NCI-H82 treated with DMSO at 0.1 percent for 48 hours (cell line): ENCODE results near the gene ERICH3.

Experiments
- DNase-seq: peaks from one replicate; lab custom pipeline; 2025; ENCODE audit not compliant: unreplicated experiment; lab: John Stamatoyannopoulos, UW

Gene ERICH3, protein sequence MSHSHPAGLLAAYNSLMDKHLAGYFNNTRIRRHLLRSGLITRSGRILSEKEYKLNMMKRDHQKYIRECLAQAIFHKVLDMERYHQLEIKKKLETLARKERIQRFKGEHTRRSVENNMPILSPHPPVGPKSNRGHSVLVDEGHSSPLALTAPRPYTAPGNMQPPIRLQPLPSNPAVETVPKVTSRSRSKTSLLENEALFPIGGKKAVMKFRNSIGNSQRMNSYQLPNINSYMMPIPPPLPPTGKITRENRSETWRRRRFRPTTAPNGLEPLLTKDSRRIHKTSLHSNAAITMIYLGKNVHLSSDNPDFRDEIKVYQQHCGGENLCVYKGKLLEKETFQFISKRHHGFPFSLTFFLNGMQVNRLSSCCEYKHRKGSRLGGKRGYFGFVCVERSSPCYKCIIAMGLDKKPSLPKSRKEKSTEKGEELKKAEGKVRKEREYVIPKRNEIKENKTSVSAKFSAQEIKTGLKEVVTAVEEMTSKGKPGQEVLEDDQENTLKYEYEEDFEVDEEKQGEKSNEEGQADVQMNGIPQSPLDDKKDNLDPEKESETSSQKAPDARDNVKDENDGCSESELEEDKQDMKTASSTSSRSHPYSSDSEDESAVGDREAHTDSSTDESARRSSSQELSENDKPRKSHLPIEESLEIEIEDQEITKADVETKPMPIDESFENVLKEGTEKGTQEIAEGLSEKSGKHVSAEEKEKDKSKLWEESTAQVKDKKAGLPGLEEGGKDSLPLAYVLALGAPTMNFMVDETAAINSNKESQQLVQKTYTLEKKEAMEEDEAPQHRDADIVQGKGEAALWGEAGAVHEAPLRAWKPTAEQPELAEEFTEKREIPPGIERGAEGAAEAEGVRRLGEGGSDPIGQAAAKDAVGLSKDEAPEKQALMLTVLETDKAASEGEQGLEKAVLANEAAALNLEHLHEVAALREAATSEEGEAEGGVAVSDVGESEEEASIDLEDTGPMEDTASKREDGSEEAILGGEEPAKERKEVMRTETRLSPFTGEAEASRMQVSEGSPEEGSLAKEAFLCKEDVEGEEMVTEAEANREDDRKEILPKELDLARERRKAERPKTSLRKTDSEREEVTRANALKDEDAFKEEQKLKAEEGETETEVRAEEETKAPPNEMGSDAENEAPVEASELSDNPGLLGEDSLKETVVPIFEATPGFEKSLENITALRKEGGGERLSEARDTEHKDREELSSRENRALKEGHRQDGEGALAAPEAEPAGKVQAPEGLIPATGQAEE (N-terminal part only)

GRCh38 chr1:74673351-74674111 lies at the start of gene ERICH3:
TSS of gene ERICH3 (minus strand) at chr1:74673792. CDS start at chr1:74673519, 273 bp downstream.
- no peak for DNase-seq

DNA sequence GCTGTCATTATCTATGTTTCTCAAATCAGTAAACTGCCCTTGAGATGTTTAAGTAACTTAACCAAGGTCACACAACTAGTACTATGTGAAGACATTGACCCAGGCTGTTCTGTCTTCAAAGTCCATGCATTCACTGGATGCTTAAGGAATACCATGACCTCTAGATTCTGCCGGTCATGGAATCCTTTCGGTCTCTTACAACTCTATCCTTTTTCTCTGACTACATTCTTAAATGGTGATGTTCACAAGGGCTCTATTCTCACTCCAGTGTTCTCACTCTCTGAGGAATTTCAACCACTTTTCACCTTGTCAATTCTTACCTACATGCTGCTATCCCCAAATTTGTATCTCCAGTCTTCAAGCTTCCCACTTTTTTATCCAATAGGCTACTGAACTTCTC lies 44.0 kb upstream of the ERICH3 start:
- DNase-seq, result no peak

GRCh38 chr1:74716822-74717221 lies 43.2 kb upstream of the ERICH3 start:
- no peak for DNase-seq

GRCh38 chr1:74715806-74716205 lies 42.2 kb upstream of the ERICH3 start:
- no peak for DNase-seq

DNA sequence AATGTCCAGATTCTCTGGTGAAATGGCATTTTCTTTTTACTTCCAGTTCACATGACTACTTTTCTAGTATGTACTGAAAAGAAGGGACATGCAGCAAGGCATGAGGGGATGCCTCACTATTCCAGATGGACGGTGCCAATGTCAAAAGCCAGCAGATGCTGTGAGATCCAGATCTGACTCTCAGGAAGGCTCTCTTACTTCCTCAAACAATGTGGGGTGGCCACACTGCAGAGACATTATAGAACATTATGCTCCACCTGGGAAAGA lies 41.6 kb upstream of the ERICH3 start:
- DNase-seq, result no peak

- DNase-seq, result no peak
Observed at GRCh38 chr1:74714429-74715235, 41.0 kb upstream of the ERICH3 start.

- no peak for DNase-seq
Observed at GRCh38 chr1:74713849-74714248, 40.3 kb upstream of the ERICH3 start.

- DNase-seq, result no peak
Observed at GRCh38 chr1:74712881-74713280, 39.3 kb upstream of the ERICH3 start.

DNA sequence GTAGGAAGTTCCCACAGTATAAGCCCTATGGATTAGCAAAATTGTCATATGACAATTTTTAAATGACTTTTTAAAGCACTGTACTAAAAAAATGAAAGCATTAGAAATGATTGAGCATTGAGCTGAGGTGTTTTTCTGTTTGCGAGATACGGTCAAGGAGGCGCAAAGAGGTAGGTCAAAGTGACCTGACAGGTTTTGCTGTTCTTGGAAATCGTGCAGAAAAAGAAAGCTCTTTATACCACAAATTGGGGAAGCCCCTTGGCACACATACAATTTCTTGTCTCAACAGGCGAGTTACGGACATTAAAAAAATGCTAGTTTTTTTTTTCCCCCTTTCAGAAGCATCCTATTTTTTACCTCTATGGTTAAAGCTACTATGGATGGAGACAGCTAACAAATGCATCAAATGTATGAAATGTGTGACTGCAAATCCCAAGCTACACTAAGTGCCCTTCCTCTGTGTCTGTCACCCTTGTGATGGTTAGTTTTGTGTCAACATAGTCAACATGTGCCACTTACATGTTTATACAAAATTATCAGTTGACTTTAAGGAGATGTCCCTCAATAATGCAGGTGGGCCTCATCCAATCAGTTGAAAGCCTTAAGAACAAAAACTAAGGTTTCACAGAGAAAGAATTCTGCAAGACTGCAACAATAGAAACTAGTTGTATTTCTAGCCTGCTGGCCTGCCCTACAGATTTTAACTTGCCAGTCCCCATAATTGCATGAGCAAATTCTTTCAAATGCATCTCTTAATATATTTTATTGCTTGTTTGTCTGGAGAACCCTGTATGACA lies 30.0 kb upstream of the ERICH3 start:
- no peak for DNase-seq

DNA sequence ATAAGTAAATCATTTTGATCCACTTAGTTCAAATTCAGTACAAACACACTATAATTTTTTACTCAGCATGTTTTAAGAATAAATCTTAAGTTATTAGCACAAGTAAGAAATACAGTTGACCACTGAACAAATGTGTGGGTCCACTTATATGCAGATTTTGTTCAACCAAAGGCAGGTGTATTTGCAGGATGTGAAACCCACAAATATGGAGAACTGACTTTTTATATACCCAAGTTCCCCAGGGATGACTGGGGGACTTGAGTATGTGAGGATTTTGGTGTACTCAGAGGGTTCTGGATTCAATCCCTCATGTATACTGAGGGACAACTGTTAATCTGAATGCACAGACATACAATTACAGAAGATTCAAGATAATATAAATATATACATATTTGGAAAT lies 25.7 kb upstream of the ERICH3 start:
- DNase-seq, result no peak

- no peak for DNase-seq
Observed at GRCh38 chr1:74697832-74698231, 24.2 kb upstream of the ERICH3 start.

DNA sequence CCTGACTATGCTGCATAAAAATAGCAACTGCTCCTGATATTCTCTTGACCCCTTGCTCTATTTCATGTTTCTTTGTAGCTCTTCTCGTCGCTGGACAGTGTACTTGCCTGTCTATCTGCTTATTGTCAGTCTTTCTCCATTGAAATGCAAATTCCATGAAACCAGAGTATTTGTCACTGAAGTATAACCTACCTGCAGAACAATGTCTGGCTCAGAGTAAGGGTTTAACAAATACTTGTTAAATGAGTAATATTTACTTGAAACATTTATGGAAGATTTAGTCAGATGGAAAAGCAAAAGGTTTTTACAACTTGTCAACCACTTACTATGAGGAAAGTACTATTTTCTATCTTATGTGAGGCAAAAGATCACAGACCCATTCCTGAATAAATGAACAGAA lies 19.9 kb upstream of the ERICH3 start:
- no peak for DNase-seq

DNA sequence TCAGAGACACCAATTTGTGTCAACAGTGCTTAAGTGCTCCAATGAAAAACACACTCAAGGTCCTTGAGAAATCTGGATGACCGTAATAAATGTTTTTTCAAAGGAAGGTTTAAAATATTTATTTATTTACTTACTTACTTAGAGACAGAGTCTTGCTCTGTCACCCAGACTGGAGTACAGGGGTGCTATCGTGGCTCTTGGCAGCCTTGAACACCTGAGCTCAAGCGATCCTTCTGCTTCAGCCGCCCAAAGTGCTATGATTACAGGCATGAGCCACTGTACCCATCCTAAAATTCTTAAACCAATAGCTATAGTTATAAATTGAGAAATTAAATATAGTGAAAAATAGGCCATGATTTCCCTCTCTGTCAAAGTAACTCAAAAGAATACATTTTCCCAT lies 17.3 kb upstream of the ERICH3 start:
- no peak for DNase-seq

GRCh38 chr1:74690364-74690696 lies 16.7 kb upstream of the ERICH3 start:
- no peak for DNase-seq

GRCh38 chr1:74689621-74690363 lies 16.2 kb upstream of the ERICH3 start:
- DNase-seq, result peak; percentile 37

DNA sequence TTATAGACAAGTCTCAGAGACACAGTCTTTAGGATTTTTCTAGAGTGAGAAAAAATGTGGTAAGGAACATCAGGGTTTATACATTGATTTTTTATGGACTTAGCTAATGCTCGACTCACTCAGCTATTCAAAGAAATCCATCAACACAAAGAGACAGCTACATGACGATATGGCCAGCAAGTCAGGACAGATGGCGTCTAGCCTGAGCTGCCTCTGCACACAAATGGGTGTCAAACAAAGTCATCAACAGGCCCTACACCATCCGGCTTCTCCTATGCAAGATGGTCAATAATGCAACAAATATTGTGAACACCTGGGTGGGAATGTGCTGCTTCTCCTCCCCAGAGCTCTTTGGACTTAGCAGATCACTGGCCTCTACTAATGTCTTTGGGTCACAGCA lies 13.3 kb upstream of the ERICH3 start:
- DNase-seq, result peak; percentile 34

DNA sequence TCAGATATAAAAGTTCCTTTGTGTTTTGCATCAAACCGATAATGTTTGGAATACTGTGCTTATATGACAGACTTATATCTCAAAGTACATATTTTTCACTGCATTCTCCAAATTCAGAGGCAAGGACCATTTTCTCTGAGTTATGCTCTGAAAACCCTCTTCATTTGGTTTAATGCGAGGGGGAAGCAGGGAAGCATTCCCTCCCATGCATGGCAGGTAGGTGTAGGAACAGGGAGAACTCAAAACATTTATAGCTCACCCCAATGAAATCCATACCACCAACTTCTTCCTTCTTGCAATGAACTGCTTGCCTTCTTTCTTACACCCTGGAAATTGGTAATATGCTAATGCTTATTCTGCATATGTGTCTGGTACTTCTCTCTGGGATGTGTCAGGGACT lies 10.7 kb upstream of the ERICH3 start:
- no peak for DNase-seq

DNA sequence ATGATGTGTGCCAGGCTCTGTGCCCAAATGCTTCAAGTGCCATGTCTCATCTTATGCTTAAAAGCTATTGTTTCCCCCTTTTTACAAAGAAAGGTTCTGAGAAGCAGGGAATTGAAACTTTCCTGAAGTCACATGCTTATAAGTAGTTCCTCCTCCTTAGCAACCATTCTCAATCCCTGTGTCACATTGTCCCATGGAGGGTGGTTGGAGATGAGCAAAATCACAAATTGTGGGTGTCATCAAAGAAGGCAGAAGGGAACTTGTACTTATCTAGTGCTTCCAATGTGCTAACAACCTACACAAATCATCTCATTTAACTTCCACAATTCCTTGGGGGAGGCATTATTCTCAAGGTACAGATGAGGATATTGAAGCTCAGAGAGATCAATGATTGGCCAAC lies 10.1 kb upstream of the ERICH3 start:
- DNase-seq, result no peak

- no peak for DNase-seq
Observed at GRCh38 chr1:74681851-74682250, 8.3 kb upstream of the ERICH3 start.
